ENCODE results near the gene STAC2. TPM values are rescaled to one million over a fixed set of nuclear protein-coding genes. Genes with fewer than 3 reads are reported as not detected.

The STAC2 gene
- total and polyA plus RNA-seq, 9 of the 15 experiments (the other 6 are each of a cell fraction or from before 2014, with no cell fraction given) = not detected

- TF ChIP-seq CTCF (IDR thresholded peaks at IDR 0.05 in 2 of 3, conservative IDR thresholded peaks at IDR 0.05 in 1 of 3; ENCODE audit: insufficient read depth in 2 of 3, low read depth in 1 of 3, low read length in 3 of 3) (peak; percentile 94 to 99 (median 95)), ZBTB33 (CRISPR knock-in tag; IDR thresholded peaks at IDR 0.05) (no peak), BCOR (IDR thresholded peaks at IDR 0.05) (peak; percentile 91)
These were observed 19.1 kb upstream of the STAC2 start (continued) for GRCh38 chr17:39244600-39245570.

All from K562 (cell line).